WERI-Rb-1 (cell line): ENCODE data around the gene SSB.
A peak's percentile ranks its signal among the peaks of the same experiment; 100 is the strongest.

Source experiments
- DNase-seq: peaks from one replicate; pipeline ENCODE4 v3.0.0-alpha.2; 2020
- H3K27ac ChIP-seq: fragments of 250-450 bp; sonication (Bioruptor Pico); 2 replicates; pipeline ENCODE4 v1.5.1; 2020; ENCODE audit warnings: mild to moderate bottlenecking, moderate library complexity
- H3K27me3 ChIP-seq: fragments of 250-450 bp; sonication (Bioruptor Pico); 2 replicates; pipeline ENCODE4 v1.5.1; 2021; ENCODE audit warnings: mild to moderate bottlenecking, low read depth, moderate library complexity; ENCODE audit not compliant: insufficient read depth, severe bottlenecking
- H3K36me3 ChIP-seq: fragments of 250-450 bp; sonication (Bioruptor Pico); 2 replicates; pipeline ENCODE4 v1.5.1; 2020; ENCODE audit warnings: mild to moderate bottlenecking, moderate library complexity
- H3K4me3 ChIP-seq: 2 replicates; pipeline ENCODE4 v1.5.1; 2011; ENCODE audit warnings: low read depth, mild to moderate bottlenecking, control low read depth, low read length
- H3K9me3 ChIP-seq: fragments of 250-450 bp; sonication (Bioruptor Pico); 2 replicates; pipeline ENCODE4 v1.5.1; 2021; ENCODE audit warnings: mild to moderate bottlenecking, moderate library complexity; ENCODE audit not compliant: severe bottlenecking
- TF ChIP-seq, protein P1 (sequence below): IDR thresholded peaks from 2 replicates; pipeline ENCODE4 v1.5.1; 2011; ENCODE audit warnings: low read depth, mild to moderate bottlenecking, control low read depth, inconsistent platforms, low read length

The SSB gene

DNA sequence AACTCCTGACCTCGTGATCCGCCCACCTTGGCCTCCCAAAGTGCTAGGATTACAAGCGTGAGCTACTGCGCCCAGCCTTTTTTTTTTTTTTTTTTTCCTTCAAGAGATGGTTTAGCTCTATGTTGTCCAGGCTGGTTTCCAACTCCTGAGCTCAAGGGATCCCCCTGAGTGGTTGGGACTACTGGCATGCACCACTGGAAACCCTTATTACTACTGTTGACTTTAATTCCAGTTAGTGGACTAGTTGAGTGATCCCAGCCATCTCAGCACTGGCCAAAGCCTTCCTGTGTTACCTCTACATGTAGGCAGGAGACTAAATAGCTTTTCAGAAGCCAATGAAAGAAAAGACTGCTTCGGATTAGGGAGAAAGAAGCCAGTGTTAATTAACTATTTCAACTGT lies 8.1 kb upstream of the SSB start:
- H3K27ac ChIP-seq = no peak overlapping the region
- no peaks in the 10 kb centered on the region for H3K9me3 ChIP-seq
- TF ChIP-seq, protein P1, sequence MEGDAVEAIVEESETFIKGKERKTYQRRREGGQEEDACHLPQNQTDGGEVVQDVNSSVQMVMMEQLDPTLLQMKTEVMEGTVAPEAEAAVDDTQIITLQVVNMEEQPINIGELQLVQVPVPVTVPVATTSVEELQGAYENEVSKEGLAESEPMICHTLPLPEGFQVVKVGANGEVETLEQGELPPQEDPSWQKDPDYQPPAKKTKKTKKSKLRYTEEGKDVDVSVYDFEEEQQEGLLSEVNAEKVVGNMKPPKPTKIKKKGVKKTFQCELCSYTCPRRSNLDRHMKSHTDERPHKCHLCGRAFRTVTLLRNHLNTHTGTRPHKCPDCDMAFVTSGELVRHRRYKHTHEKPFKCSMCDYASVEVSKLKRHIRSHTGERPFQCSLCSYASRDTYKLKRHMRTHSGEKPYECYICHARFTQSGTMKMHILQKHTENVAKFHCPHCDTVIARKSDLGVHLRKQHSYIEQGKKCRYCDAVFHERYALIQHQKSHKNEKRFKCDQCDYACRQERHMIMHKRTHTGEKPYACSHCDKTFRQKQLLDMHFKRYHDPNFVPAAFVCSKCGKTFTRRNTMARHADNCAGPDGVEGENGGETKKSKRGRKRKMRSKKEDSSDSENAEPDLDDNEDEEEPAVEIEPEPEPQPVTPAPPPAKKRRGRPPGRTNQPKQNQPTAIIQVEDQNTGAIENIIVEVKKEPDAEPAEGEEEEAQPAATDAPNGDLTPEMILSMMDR = no peak
- no peaks in the 10 kb centered on the region for H3K36me3 ChIP-seq
- no peaks in the 10 kb centered on the region for H3K27me3 ChIP-seq
- H3K4me3 ChIP-seq = no peak overlapping the region
- DNase-seq = no peak

DNA sequence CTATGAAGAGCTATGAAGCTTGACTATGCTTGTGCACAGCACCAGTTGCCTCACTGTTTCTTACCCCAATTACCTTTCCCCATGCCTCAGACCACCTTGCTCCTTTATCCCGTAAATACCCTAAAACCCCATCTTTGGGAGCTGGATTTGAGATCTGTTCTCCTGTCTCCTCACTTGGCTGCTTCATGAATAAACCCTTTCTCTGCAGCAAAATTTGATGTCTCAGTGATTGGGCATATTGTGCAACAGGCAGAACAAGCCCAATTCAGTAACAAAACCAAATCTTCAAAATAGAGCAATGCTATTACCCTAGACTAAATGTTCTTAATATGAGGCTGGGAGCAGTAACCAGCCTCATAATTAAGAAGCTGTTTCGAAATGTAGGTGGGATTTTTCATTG lies 3.5 kb upstream of the SSB start:
- TF ChIP-seq, protein P1 = no peak
- no peak overlapping the region for H3K4me3 ChIP-seq
- no peak overlapping the region for H3K27ac ChIP-seq
- no peaks in the 10 kb centered on the region for H3K36me3 ChIP-seq
- no peak for DNase-seq
- no peaks in the 10 kb centered on the region for H3K9me3 ChIP-seq
- no peaks in the 10 kb centered on the region for H3K27me3 ChIP-seq

DNA sequence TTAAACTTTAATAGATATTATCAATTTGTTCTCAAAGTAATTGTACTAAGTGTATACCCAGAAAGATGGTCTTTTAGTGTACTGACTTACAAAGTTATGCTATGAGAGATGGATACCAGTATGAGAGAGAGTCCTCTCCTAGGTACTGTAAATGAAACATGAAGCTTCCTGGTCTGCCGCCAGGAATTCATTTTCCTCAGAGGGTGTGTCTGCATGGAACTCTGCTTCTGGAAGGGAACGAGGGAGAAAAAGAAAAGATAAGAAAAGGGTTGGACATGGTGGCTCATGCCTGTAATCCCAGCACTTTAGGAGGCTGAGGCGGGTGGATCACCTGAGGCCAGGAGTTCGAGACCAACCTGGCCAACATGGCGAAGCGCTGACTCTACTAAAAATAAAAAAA lies 2.2 kb upstream of the SSB start:
- Histone ChIP-seq H3K36me3 (peaks cover 6% of the 10 kb centered on the region), H3K27me3 (no peaks in the 10 kb centered on the region), H3K9me3 (no peaks in the 10 kb centered on the region), H3K4me3 (no peak overlapping the region), H3K27ac (no peak overlapping the region)
- TF ChIP-seq, protein P1 = no peak
- no peak for DNase-seq

DNA sequence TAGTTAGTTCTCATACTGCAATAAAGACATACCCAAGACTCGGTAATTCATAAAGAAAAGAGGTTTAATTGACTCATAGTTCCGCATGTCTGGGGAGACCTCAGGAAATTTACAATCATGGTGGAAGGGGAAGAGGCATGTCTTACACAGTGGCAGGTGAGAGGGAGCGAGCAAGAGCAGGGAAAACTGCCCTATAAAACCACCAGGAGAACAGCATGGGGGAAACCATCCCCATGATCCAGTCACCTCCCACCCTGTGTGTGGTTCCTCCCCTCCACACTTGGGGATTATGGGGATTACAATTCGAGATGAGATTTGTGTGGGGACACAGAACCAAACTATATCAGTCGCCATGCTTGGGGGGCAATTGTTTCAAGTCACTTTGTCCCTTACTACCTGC lies 1.1 kb upstream of the SSB start:
- Histone ChIP-seq H3K36me3 (peaks cover 18% of the 10 kb centered on the region), H3K27me3 (no peaks in the 10 kb centered on the region), H3K27ac (no peak overlapping the region), H3K4me3 (no peak overlapping the region), H3K9me3 (no peaks in the 10 kb centered on the region)
- DNase-seq = no peak
- TF ChIP-seq, protein P1 = no peak

DNA sequence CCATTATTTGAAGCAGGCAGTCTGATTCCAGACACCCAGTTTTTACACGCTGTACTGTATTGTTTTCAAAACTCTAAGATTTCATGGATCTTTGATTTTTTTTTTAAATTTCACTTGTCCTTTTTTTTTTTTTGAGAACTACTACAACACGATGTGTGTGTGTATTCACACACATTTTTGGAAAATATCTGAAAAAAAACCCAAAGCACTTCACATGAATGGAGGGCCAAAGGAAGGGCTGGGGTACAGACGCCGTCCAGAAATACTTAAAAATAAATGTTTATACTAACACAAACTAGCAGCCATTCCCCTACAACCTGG lies 314 bp upstream of the SSB start:
- no peak for DNase-seq
- TF ChIP-seq, protein P1 = no peak
- Histone ChIP-seq H3K36me3 (peaks cover 25% of the 10 kb centered on the region), H3K27me3 (no peaks in the 10 kb centered on the region), H3K27ac (peak overlapping the region; percentile 82), H3K9me3 (no peaks in the 10 kb centered on the region), H3K4me3 (peak overlapping the region; percentile 56)

DNA sequence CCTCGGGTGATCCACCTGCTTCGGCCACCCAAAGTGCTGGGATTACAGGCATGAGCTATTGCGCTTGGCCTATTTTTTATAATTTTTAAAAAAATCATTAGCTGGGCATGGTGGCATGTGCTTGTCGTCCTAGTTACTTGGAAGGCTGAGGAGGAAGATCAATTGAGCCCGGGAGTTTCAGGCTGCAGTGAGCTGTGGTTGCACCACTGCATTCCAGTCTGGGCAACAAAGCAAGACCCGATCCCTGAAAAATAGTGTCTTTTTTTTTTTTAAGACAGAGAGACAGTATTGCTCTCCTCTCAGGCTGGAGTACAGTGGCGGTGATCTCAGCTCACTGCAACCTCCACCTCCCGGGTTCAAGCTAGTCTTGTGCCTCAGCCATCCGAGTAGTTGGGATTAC lies 4.8 kb downstream of the SSB start:
- peaks cover 64% of the 10 kb centered on the region for H3K36me3 ChIP-seq

More for the DNA sequence above, 4.8 kb downstream of the SSB start:
- Histone ChIP-seq H3K27me3 (no peaks in the 10 kb centered on the region), H3K9me3 (no peaks in the 10 kb centered on the region), H3K27ac (no peak overlapping the region), H3K4me3 (no peak overlapping the region)
- DNase-seq = no peak
- TF ChIP-seq, protein P1 = no peak
